ENCODE data around the gene SPACA7. TPM values are rescaled to one million over a fixed set of nuclear protein-coding genes. Genes with fewer than 3 reads are reported as not detected.

The SPACA7 gene
- total RNA-seq, 1 experiment from 2014 or later: not detected

DNA sequence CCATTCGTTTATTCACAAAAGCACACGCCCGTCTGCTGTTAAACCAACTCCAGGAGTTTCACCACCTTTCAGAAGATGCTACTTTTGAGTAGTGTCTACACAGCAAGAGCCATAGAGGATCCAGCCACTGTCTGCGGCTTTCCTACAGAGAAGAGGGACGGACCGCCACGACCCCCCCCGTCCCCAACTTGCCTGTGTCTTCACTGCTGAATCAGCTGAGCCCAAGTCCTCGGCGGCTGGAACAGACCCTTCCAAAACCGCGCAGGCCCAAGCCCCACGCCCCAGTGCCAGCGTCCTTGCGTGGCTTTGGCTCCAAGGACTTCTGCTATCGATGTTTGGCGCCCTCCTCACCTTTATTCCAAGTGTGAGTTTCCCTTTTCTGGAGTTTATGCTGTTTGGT lies 65.1 kb downstream of the SPACA7 start:
- no peak overlapping the region for H2AFZ ChIP-seq (ENCODE audit: low read length)
- H3K56ac ChIP-seq (ENCODE audit: insufficient read length, low read depth, low read length): no peak overlapping the region
- H2BK120ac ChIP-seq (ENCODE audit: low read depth, low read length, poor library complexity, severe bottlenecking): no peak overlapping the region
- no peak overlapping the region; a peak in 1 of 7 replicates for H3K27ac Mint-ChIP-seq
- no peak overlapping the region for H2AK5ac ChIP-seq (ENCODE audit: insufficient read length, low read length)
- no peak overlapping the region for H3K23ac ChIP-seq (ENCODE audit: insufficient read length, low read depth, low read length)
- no peaks in the 10 kb centered on the region; the same call in 1 of the 2 replicates for H3K27me3 ChIP-seq (ENCODE audit: insufficient read depth, low read length)
- no peaks in the 10 kb centered on the region for H4K20me1 ChIP-seq (ENCODE audit: control insufficient read depth, insufficient read depth, insufficient read length)
- peaks cover 68% of the 10 kb centered on the region for H3K27me3 Mint-ChIP-seq (ENCODE audit: low read depth)
- no CpG with 5 or more reads among the region's 17 CpGs for WGBS (ENCODE audit: extremely low coverage, insufficient read length, low lambda C conversion rate)
- H3K4ac ChIP-seq (ENCODE audit: low read depth, low read length): no peak overlapping the region
- no peak overlapping the region for H2BK12ac ChIP-seq (ENCODE audit: insufficient read length, low read depth, low read length)
- no peak overlapping the region for H2BK15ac ChIP-seq (ENCODE audit: low read depth, low read length)
- no peak overlapping the region for H3K4me2 ChIP-seq (ENCODE audit: insufficient read depth, insufficient read length, low read length)
- H2BK20ac ChIP-seq (ENCODE audit: low read depth, low read length, poor library complexity, severe bottlenecking): no peak overlapping the region
- H4K91ac ChIP-seq (ENCODE audit: insufficient read length, low read depth, low read length): no peak overlapping the region
- H3K4me3 Mint-ChIP-seq: no peak overlapping the region
- no peak overlapping the region for H3K18ac ChIP-seq (ENCODE audit: insufficient read length, low read depth, low read length)
- peaks cover 0 to 12% (median 8%) of the 10 kb centered on the region in 3 experiments; a peak in 4 of 7 replicates for H3K36me3 Mint-ChIP-seq (ENCODE audit: insufficient read depth in 1 of 3, low read depth in 3 of 3)
- no peak overlapping the region for H4K8ac ChIP-seq (replicated peaks; ENCODE audit: insufficient read length, low read depth, low read length)
- H3K23me2 ChIP-seq (ENCODE audit: insufficient read length, low read depth, low read length, poor library complexity, severe bottlenecking): no peaks in the 10 kb centered on the region
- H3T11ph ChIP-seq (ENCODE audit: low read length): no peak overlapping the region
- peaks cover 4% of the 10 kb centered on the region for H3K9me3 ChIP-seq (ENCODE audit: control insufficient read depth, low read depth, low read length)
- H4K5ac ChIP-seq (ENCODE audit: insufficient read length, low read depth, low read length): no peak overlapping the region
- no peak for DNase-seq
- no peaks in the 10 kb centered on the region for H3K79me2 ChIP-seq (ENCODE audit: insufficient read depth, low read length)
- H3K14ac ChIP-seq (ENCODE audit: insufficient read depth, low read length): no peak overlapping the region
- no peak overlapping the region for H3K9ac ChIP-seq (ENCODE audit: extremely low read depth, insufficient read length, low read length)
- H3K79me1 ChIP-seq (ENCODE audit: insufficient read depth, low read depth, low read length, poor library complexity, severe bottlenecking): no peaks in the 10 kb centered on the region
- H3K4me1 ChIP-seq (ENCODE audit: insufficient read depth, low read length): no peaks in the 10 kb centered on the region
- H2BK5ac ChIP-seq (ENCODE audit: insufficient read length, low read length): no peak overlapping the region
- peaks cover 20 to 22% of the 10 kb centered on the region in 2 experiments for H3K9me3 Mint-ChIP-seq
- TF ChIP-seq, protein P1, sequence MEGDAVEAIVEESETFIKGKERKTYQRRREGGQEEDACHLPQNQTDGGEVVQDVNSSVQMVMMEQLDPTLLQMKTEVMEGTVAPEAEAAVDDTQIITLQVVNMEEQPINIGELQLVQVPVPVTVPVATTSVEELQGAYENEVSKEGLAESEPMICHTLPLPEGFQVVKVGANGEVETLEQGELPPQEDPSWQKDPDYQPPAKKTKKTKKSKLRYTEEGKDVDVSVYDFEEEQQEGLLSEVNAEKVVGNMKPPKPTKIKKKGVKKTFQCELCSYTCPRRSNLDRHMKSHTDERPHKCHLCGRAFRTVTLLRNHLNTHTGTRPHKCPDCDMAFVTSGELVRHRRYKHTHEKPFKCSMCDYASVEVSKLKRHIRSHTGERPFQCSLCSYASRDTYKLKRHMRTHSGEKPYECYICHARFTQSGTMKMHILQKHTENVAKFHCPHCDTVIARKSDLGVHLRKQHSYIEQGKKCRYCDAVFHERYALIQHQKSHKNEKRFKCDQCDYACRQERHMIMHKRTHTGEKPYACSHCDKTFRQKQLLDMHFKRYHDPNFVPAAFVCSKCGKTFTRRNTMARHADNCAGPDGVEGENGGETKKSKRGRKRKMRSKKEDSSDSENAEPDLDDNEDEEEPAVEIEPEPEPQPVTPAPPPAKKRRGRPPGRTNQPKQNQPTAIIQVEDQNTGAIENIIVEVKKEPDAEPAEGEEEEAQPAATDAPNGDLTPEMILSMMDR (conservative IDR thresholded peaks at IDR 0.05): no peak
- peaks cover 11 to 12% of the 10 kb centered on the region in 2 experiments for H3K4me1 Mint-ChIP-seq
- no peak overlapping the region for H3K27ac ChIP-seq (ENCODE audit: insufficient read length, low read depth, low read length)
